Suppressor macrophage treated with lipopolysaccharide for 1 hour (primary cell): Measurements from ENCODE around the gene BCAS1.
"Not testable (repeated sequence)": the region's sequence is repeated elsewhere in the genome, so short reads cannot be mapped to it uniquely, and the experiment has no call there.

Experiments used
- DNase-seq, 3 donors: peaks; one replicate each; pipeline ENCODE4 v3.0.0-alpha.2; 2020 to 2022

Gene BCAS1

GRCh38 chr20:54013471-54013870 lies 56.9 kb downstream of the BCAS1 start:
- DNase-seq: no peak

- DNase-seq: no peak
Observed at GRCh38 chr20:54011346-54011745, 59.0 kb downstream of the BCAS1 start.

- DNase-seq: not testable (repeated sequence)
Observed at GRCh38 chr20:54006216-54006615, 64.2 kb downstream of the BCAS1 start.

- no peak for DNase-seq
Observed at GRCh38 chr20:54005524-54005923, 64.9 kb downstream of the BCAS1 start.

- no peak for DNase-seq
Observed at GRCh38 chr20:54004445-54004844, 65.9 kb downstream of the BCAS1 start.

GRCh38 chr20:54002741-54003140 lies 67.7 kb downstream of the BCAS1 start:
- DNase-seq: no peak

GRCh38 chr20:54002056-54002575 lies 68.3 kb downstream of the BCAS1 start:
- no peak for DNase-seq

- DNase-seq: no peak
Observed at GRCh38 chr20:54000914-54001313, 69.5 kb downstream of the BCAS1 start.

GRCh38 chr20:54000262-54000661 lies 70.1 kb downstream of the BCAS1 start:
- no peak for DNase-seq

GRCh38 chr20:53999077-53999476 lies 71.3 kb downstream of the BCAS1 start:
- no peak for DNase-seq

GRCh38 chr20:53996584-53997486 lies 73.6 kb downstream of the BCAS1 start:
- no peak for DNase-seq

GRCh38 chr20:53995949-53996348 lies 74.4 kb downstream of the BCAS1 start:
- DNase-seq: no peak

- DNase-seq: no peak
Observed at GRCh38 chr20:53994088-53994487, 76.3 kb downstream of the BCAS1 start.

- no peak for DNase-seq
Observed at GRCh38 chr20:53993310-53993709, 77.1 kb downstream of the BCAS1 start.

GRCh38 chr20:53990768-53991450 lies 79.5 kb downstream of the BCAS1 start:
- no peak for DNase-seq

GRCh38 chr20:53990003-53990402 lies 80.4 kb downstream of the BCAS1 start:
- no peak for DNase-seq

GRCh38 chr20:53989401-53989800 lies 81.0 kb downstream of the BCAS1 start:
- no peak for DNase-seq

GRCh38 chr20:53986037-53986650 lies 84.2 kb downstream of the BCAS1 start:
- no peak for DNase-seq

- DNase-seq: no peak
Observed at GRCh38 chr20:53985150-53985518, 85.3 kb downstream of the BCAS1 start.

- no peak for DNase-seq
Observed at GRCh38 chr20:53984356-53985149, 85.8 kb downstream of the BCAS1 start.

GRCh38 chr20:53983401-53983800 lies 87.0 kb downstream of the BCAS1 start:
- DNase-seq: no peak

- no peak for DNase-seq
Observed at GRCh38 chr20:53982624-53983023, 87.8 kb downstream of the BCAS1 start.
